GM23338 (cell line): ENCODE results near the gene HSPH1. TPM values are rescaled to one million over a fixed set of nuclear protein-coding genes. Genes with fewer than 3 reads are reported as not detected.

Experiments used
- ATAC-seq: fragments of 200-7000 bp; cut with Tn5 transposase; 3 replicates; pipeline ENCODE4 v1.9.1; 2020
- DNase-seq: peaks from one replicate; pipeline ENCODE4 v3.0.0-alpha.2; 2015; ENCODE audit warnings: low spot score
- H2AFZ ChIP-seq: fragments of 200-600 bp; sonication (generic); 2 replicates; pipeline ENCODE4 v1.8.0; 2016; ENCODE audit warnings: antibody characterized with exemption, mild to moderate bottlenecking, moderate library complexity
- H3F3A ChIP-seq: fragments of 200-600 bp; sonication (generic); replicated peaks from 2 replicates; pipeline ENCODE4 v1.8.0; 2017; ENCODE audit warnings: antibody characterized with exemption, mixed run types, low read depth
- H3K27ac ChIP-seq: fragments of 200-600 bp; sonication (generic); 2 replicates; pipeline ENCODE4 v1.6.1; 2016; ENCODE audit warnings: low read depth
- H3K27me3 ChIP-seq: fragments of 200-600 bp; sonication (generic); 2 replicates; pipeline ENCODE4 v1.8.0; 2016; ENCODE audit warnings: mild to moderate bottlenecking, mixed run types, moderate library complexity; ENCODE audit not compliant: insufficient read depth
- H3K36me3 ChIP-seq: fragments of 200-600 bp; sonication (generic); 2 replicates; pipeline ENCODE4 v1.8.0; 2016; ENCODE audit warnings: mild to moderate bottlenecking; ENCODE audit not compliant: insufficient read depth
- H3K4me1 ChIP-seq: fragments of 200-600 bp; sonication (generic); 2 replicates; pipeline ENCODE4 v1.8.0; 2016; ENCODE audit warnings: mild to moderate bottlenecking, moderate library complexity; ENCODE audit not compliant: insufficient read depth
- H3K4me2 ChIP-seq: fragments of 200-600 bp; sonication (generic); 2 replicates; pipeline ENCODE4 v1.7.1; 2017; ENCODE audit warnings: mixed run types
- H3K4me3 ChIP-seq: fragments of 200-600 bp; sonication (generic); 2 replicates; pipeline ENCODE4 v1.6.1; 2016; ENCODE audit warnings: mixed run types
- H3K79me2 ChIP-seq: fragments of 200-600 bp; sonication (generic); replicated peaks from 2 replicates; pipeline ENCODE4 v1.8.0; 2017; ENCODE audit warnings: mild to moderate bottlenecking; ENCODE audit not compliant: insufficient read depth
- H3K9me2 ChIP-seq: fragments of 200-600 bp; sonication (generic); 2 replicates; pipeline ENCODE4 v1.8.0; 2017; ENCODE audit not compliant: insufficient read depth
- H4K20me1 ChIP-seq: fragments of 200-600 bp; sonication (generic); replicated peaks from 2 replicates; pipeline ENCODE4 v1.8.0; 2017; ENCODE audit warnings: mild to moderate bottlenecking; ENCODE audit not compliant: insufficient read depth
- H3K27ac Mint-ChIP-seq: 2 replicates; pipeline ENCODE4 v1.8.0; 2020; ENCODE audit warnings: inconsistent platforms, mild to moderate bottlenecking, moderate library complexity, mixed read lengths
- H3K27me3 Mint-ChIP-seq: 3 replicates; pipeline ENCODE4 v1.8.0; 2022; ENCODE audit warnings: low read depth, mild to moderate bottlenecking, moderate library complexity, mixed read lengths, inconsistent platforms; ENCODE audit not compliant: insufficient read depth, poor library complexity
- H3K36me3 Mint-ChIP-seq: 3 replicates; pipeline ENCODE4 v1.8.0; 2021; ENCODE audit warnings: low read depth, mild to moderate bottlenecking, inconsistent platforms, moderate library complexity, mixed read lengths
- H3K4me1 Mint-ChIP-seq: 3 replicates; pipeline ENCODE4 v1.8.0; 2020; ENCODE audit warnings: mild to moderate bottlenecking, inconsistent platforms, mixed read lengths
- H3K4me3 Mint-ChIP-seq: 3 replicates; pipeline ENCODE4 v1.8.0; 2021; ENCODE audit warnings: moderate library complexity, mild to moderate bottlenecking, inconsistent platforms, mixed read lengths
- H3K9me3 Mint-ChIP-seq: 3 replicates; pipeline ENCODE4 v1.8.0; 2020; ENCODE audit warnings: moderate library complexity, mild to moderate bottlenecking, inconsistent platforms, mixed read lengths
- CTCF ChIP-seq, 2 experiments: fragments of 200-600 bp in 1 of 2; sonication (generic) in 1 of 2; conservative IDR thresholded peaks; 2 replicates each; pipeline versions ENCODE4 v1.5.1 to v1.6.1; 2016 to 2017; ENCODE audit warnings: antibody characterized with exemption in 2 of 2, low read depth in 2 of 2, mild to moderate bottlenecking in 2 of 2, moderate library complexity in 1 of 2
- ETS1 ChIP-seq: IDR thresholded peaks from 2 replicates; pipeline ENCODE4 v1.6.1; 2016; ENCODE audit warnings: antibody characterized with exemption
- EZH2 ChIP-seq: fragments of 200-600 bp; sonication (generic); IDR thresholded peaks from one replicate; pipeline ENCODE4 v1.8.0; 2017; ENCODE audit warnings: antibody characterized with exemption, mild to moderate bottlenecking, low read depth; ENCODE audit not compliant: unreplicated experiment
- EZH2phosphoT487 ChIP-seq: fragments of 200-600 bp; sonication (generic); IDR thresholded peaks from one replicate; pipeline ENCODE4 v1.8.1; 2018; ENCODE audit warnings: antibody characterized with exemption; ENCODE audit not compliant: unreplicated experiment
- JUNB ChIP-seq: IDR thresholded peaks from one replicate; pipeline ENCODE4 v1.6.1; 2016; ENCODE audit warnings: antibody characterized with exemption; ENCODE audit not compliant: unreplicated experiment
- NANOG ChIP-seq: IDR thresholded peaks from 2 replicates; pipeline ENCODE4 v1.6.1; 2016; ENCODE audit warnings: antibody characterized with exemption, borderline replicate concordance
- POLR2AphosphoS5 ChIP-seq: IDR thresholded peaks from 2 replicates; pipeline ENCODE4 v1.6.1; 2016; ENCODE audit warnings: antibody characterized with exemption, low read depth
- REST ChIP-seq: IDR thresholded peaks from one replicate; pipeline ENCODE4 v1.6.1; 2018; ENCODE audit warnings: antibody characterized with exemption; ENCODE audit not compliant: unreplicated experiment
- STAT1 ChIP-seq: IDR thresholded peaks from one replicate; pipeline ENCODE4 v1.6.1; 2016; ENCODE audit warnings: antibody characterized with exemption; ENCODE audit not compliant: unreplicated experiment
- ZNF114 ChIP-seq: fragments of 250-450 bp; sonication (Bioruptor Pico); IDR thresholded peaks from 2 replicates; pipeline ENCODE4 v1.5.0; 2020; ENCODE audit warnings: mild to moderate bottlenecking, moderate library complexity
- ZNF331 ChIP-seq: fragments of 250-450 bp; sonication (Bioruptor Pico); IDR thresholded peaks from 2 replicates; pipeline ENCODE4 v1.5.0; 2020; ENCODE audit warnings: low read depth, mild to moderate bottlenecking, moderate library complexity
- polyA plus RNA-seq: library from polyadenylated mRNA; unstranded; fragments of >200 nt; fragmentation: Nextera tagmentation; extraction: Ambion mirVana; gene quantifications from 2 replicates; pipeline ENCODE4 v1.2.1, GENCODE V29; 2016
- total RNA-seq: library from RNA; depleted of rRNA; stranded (reverse); fragments of >200 nt; shearing (Covaris generic); gene quantifications from 2 replicates; pipeline ENCODE4 v1.2.3, GENCODE V29; 2014

HSPH1 gene
- total and polyA plus RNA-seq, 2 experiments from 2014 or later, result 112 to 147 TPM

GRCh38 chr13:31204592-31204991 lies 42.9 kb upstream of the HSPH1 start:
- TF ChIP-seq ETS1, result no peak
- no peak for TF ChIP-seq ZNF114
- TF ChIP-seq STAT1, result no peak
- no peak for TF ChIP-seq EZH2phosphoT487
- TF ChIP-seq CTCF (conservative IDR thresholded peaks at IDR 0.05; ENCODE audit: low read depth in 2 of 2), result no peak
- no peak for TF ChIP-seq REST
- no peak for TF ChIP-seq JUNB
- no peak for TF ChIP-seq NANOG
- no peak for TF ChIP-seq ZNF331 (CRISPR knock-in tag)
- no peak for TF ChIP-seq EZH2
- no peak for TF ChIP-seq POLR2AphosphoS5
- Histone ChIP-seq H3K27me3 (peaks cover 9% of the 10 kb centered on the region; the same call in 1 of the 2 replicates), H4K20me1 (no peaks in the 10 kb centered on the region), H3K4me2 (no peak overlapping the region), H3K4me1 (peaks cover 16% of the 10 kb centered on the region), H2AFZ (no peak overlapping the region), H3K36me3 (no peaks in the 10 kb centered on the region), H3K79me2 (no peaks in the 10 kb centered on the region), H3K4me3 (no peak overlapping the region), H3K27ac (no peak overlapping the region), H3F3A (no peaks in the 10 kb centered on the region), H3K9me2 (no peaks in the 10 kb centered on the region)
- Mint-ChIP-seq H3K36me3 (no peaks in the 10 kb centered on the region), H3K4me1 (peaks cover 24% of the 10 kb centered on the region), H3K4me3 (no peak overlapping the region), H3K9me3 (no peaks in the 10 kb centered on the region; the same call in 2 of the 3 replicates), H3K27me3 (peaks cover 8% of the 10 kb centered on the region), H3K27ac (no peak overlapping the region)
- DNase-seq (no peak), ATAC-seq (no peak)
